Loucy (cell line): ENCODE measurements around the gene TMEM240.

Source experiments
- EZH2phosphoT487 ChIP-seq: fragments of 200-600 bp; IDR thresholded peaks from 2 replicates; pipeline ENCODE4 v1.6.1; 2018; ENCODE audit warnings: antibody characterized with exemption, mild to moderate bottlenecking, moderate library complexity, borderline replicate concordance
- TF ChIP-seq, protein P1 (sequence below): fragments of 200-600 bp; sonication (generic); conservative IDR thresholded peaks from 2 replicates; pipeline ENCODE4 v1.5.1; 2014; ENCODE audit warnings: mild to moderate bottlenecking, antibody characterized with exemption, low read length

GRCh38 chr1:1539310-1540089, 924 bp downstream of the TMEM240 start:
- TF ChIP-seq, protein P1, sequence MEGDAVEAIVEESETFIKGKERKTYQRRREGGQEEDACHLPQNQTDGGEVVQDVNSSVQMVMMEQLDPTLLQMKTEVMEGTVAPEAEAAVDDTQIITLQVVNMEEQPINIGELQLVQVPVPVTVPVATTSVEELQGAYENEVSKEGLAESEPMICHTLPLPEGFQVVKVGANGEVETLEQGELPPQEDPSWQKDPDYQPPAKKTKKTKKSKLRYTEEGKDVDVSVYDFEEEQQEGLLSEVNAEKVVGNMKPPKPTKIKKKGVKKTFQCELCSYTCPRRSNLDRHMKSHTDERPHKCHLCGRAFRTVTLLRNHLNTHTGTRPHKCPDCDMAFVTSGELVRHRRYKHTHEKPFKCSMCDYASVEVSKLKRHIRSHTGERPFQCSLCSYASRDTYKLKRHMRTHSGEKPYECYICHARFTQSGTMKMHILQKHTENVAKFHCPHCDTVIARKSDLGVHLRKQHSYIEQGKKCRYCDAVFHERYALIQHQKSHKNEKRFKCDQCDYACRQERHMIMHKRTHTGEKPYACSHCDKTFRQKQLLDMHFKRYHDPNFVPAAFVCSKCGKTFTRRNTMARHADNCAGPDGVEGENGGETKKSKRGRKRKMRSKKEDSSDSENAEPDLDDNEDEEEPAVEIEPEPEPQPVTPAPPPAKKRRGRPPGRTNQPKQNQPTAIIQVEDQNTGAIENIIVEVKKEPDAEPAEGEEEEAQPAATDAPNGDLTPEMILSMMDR: no peak
- TF ChIP-seq EZH2phosphoT487: no peak
